Stimulated activated CD4-positive, alpha-beta T cell treated with anti-CD3 and anti-CD28 coated beads, TNF-alpha, amount 100 ng/mL, for 1 hour (primary cell): ENCODE results near the gene EXOC6B.

Source experiments
- DNase-seq, 3 donors: peaks; one replicate each; pipeline ENCODE4 v3.0.0-alpha.2; 2020; ENCODE audit warnings: low read depth in 3 of 3, low spot score in 1 of 3

EXOC6B gene

GRCh38 chr2:72793798-72794440, 31.9 kb downstream of the EXOC6B start:
- DNase-seq, result no peak

GRCh38 chr2:72789241-72789640, 36.6 kb downstream of the EXOC6B start:
- no peak for DNase-seq

GRCh38 chr2:72788756-72789155, 37.1 kb downstream of the EXOC6B start:
- no peak for DNase-seq

- no peak for DNase-seq
These were observed 40.3 kb downstream of the EXOC6B start for GRCh38 chr2:72785517-72785916.

- no peak for DNase-seq
These were observed 43.3 kb downstream of the EXOC6B start for GRCh38 chr2:72782520-72782919.

- no peak for DNase-seq
These were observed 44.4 kb downstream of the EXOC6B start for GRCh38 chr2:72781480-72781879.

DNA sequence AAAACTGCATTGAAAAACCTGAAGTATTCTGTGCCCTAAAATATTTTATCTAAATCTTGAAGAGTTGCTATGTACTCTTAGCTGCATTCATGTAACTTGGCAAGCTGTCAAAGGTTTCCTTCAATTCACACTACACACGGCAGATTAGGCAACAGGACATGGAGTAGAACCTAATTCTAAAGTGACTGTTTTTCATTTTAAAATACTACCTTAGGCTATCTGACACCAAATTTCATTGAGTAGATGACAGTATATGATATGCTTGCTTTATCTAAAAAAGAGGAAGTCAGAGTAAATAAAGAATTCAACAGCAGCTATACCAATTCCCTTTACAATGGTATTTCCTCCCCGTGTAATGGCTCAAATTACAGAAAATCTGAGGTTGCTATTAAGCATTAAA, 45.4 kb downstream of the EXOC6B start:
- DNase-seq, result no peak

- DNase-seq, result no peak
These were observed 46.3 kb downstream of the EXOC6B start for GRCh38 chr2:72779495-72779894.

DNA sequence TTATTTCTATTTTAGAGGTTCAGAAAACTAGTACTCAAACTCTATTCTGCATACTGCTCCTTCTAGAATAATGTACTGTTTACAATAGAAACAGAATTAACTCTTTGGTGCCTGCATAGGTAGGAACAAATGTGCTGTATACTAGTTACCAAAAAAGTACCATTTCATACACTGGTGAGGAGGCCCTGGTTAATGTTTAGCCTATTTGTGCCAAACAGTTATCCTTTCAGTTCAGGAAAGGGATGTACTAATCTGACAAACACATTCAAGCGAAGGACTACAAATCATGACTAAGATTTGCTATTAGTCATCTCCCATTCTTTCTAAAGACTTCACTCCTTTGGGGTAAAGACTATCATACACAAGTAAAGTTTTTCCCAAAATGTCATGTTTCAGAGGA, 47.4 kb downstream of the EXOC6B start:
- DNase-seq, result no peak

- peak in 2 of 3 donors; percentile 21 to 24 for DNase-seq
These were observed 54.9 kb downstream of the EXOC6B start for GRCh38 chr2:72770879-72771461.

DNA sequence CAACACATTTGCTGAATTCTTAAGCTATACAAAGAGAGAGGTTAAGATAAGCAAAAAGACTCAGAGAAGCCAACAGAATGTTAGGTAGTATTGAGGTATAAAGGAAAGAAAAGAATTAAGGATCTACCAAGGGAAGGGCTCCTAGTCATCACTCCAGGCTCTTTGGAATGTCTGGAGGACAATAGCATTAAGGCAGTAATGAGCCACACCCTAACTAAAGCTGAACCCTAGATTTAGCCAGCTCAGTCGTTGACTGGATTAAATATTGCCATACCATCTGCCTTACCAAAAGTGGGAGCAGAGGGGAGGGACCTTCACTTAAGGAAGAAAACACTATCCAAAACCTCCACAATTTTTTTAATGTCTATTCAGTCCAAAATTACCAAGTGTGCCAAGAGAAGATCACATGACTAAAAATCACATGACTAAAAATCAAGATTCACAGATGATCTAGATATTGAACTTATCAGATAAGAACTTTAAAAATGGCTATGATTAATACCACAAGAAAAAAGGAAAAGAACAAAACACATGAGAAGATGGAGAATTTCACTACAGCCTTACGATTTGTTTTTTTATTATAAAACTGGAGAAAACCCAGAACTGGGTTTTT, 59.7 kb downstream of the EXOC6B start:
- no peak for DNase-seq

- no peak for DNase-seq
These were observed 63.6 kb downstream of the EXOC6B start for GRCh38 chr2:72762276-72762675.

- no peak for DNase-seq
These were observed 66.1 kb downstream of the EXOC6B start for GRCh38 chr2:72759755-72760154.

- DNase-seq, result no peak
These were observed 68.6 kb downstream of the EXOC6B start for GRCh38 chr2:72757177-72757775.

- DNase-seq, result no peak
These were observed 70.0 kb downstream of the EXOC6B start for GRCh38 chr2:72755647-72756423.

GRCh38 chr2:72754628-72755320, 71.1 kb downstream of the EXOC6B start:
- no peak for DNase-seq

GRCh38 chr2:72750977-72751639, 74.7 kb downstream of the EXOC6B start:
- DNase-seq, result no peak

DNA sequence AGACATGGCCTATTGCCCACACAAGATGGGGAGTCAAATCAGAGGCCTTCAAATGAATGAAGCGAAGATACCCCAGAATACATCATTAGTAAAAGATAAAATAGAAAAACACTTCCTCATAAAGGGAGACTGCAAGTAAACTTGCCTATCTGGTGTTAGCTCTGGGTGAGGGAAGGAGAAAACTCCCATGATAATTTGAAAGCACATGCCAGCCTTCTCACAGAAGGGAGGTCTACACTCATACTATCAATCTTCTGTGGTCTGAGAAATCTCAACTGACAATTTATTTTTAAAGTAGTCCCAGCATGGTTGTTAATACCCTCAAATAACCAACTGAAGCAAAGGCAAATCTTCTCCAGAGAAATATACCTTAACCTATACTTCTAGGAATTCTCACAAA, 75.4 kb downstream of the EXOC6B start:
- no peak for DNase-seq

- no peak for DNase-seq
These were observed 78.5 kb downstream of the EXOC6B start for GRCh38 chr2:72747344-72747743.

- no peak for DNase-seq
These were observed 80.0 kb downstream of the EXOC6B start for GRCh38 chr2:72745679-72746368.
